ENCODE data around the gene DCLK1. TPM values are rescaled to one million over a fixed set of nuclear protein-coding genes. Genes with fewer than 3 reads are reported as not detected.

Gene DCLK1
- total RNA-seq, 1 experiment from 2014 or later, result not detected

- no peak overlapping the region for H3K4me3 ChIP-seq (ENCODE audit: low read length)
- no peaks in the 10 kb centered on the region for H3K4me1 ChIP-seq (ENCODE audit: low read length)
- no peak overlapping the region for H2AFZ ChIP-seq (ENCODE audit: low read length)
- no peaks in the 10 kb centered on the region for H3K9me2 ChIP-seq (replicated peaks; ENCODE audit: insufficient read depth, low read length)
- no peak overlapping the region for H3K4me2 ChIP-seq (ENCODE audit: low read depth, low read length, poor library complexity, severe bottlenecking)
- no peaks in the 10 kb centered on the region for H3K79me2 ChIP-seq (ENCODE audit: low read length)
- no peaks in the 10 kb centered on the region for H3K36me3 ChIP-seq (ENCODE audit: insufficient read depth, low read length)
- H3K9ac ChIP-seq (ENCODE audit: low read length), result no peak overlapping the region
- no peak for DNase-seq
- no peaks in the 10 kb centered on the region for H3K27me3 ChIP-seq (ENCODE audit: low read length)
- H3K9me3 ChIP-seq (ENCODE audit: low read length), result no peaks in the 10 kb centered on the region
- no peak overlapping the region for H3K27ac ChIP-seq (ENCODE audit: low read length)
- H4K20me1 ChIP-seq (ENCODE audit: insufficient read depth, low read depth, low read length), result no peaks in the 10 kb centered on the region
Measured at GRCh38 chr13:35926859-35927530, 204.2 kb downstream of the DCLK1 start.

- Histone ChIP-seq H3K27me3 (ENCODE audit: low read length) (no peaks in the 10 kb centered on the region), H3K4me3 (ENCODE audit: low read length) (no peak overlapping the region), H3K9ac (ENCODE audit: low read length) (no peak overlapping the region), H3K27ac (ENCODE audit: low read length) (no peak overlapping the region), H2AFZ (ENCODE audit: low read length) (no peak overlapping the region), H3K9me3 (ENCODE audit: low read length) (no peaks in the 10 kb centered on the region), H3K4me2 (ENCODE audit: low read depth, low read length, poor library complexity, severe bottlenecking) (no peak overlapping the region), H3K36me3 (ENCODE audit: insufficient read depth, low read length) (no peaks in the 10 kb centered on the region), H3K9me2 (replicated peaks; ENCODE audit: insufficient read depth, low read length) (no peaks in the 10 kb centered on the region), H3K4me1 (ENCODE audit: low read length) (no peaks in the 10 kb centered on the region), H4K20me1 (ENCODE audit: insufficient read depth, low read depth, low read length) (no peaks in the 10 kb centered on the region), H3K79me2 (ENCODE audit: low read length) (no peaks in the 10 kb centered on the region)
- DNase-seq, result no peak
Measured at GRCh38 chr13:35925669-35926068, 205.5 kb downstream of the DCLK1 start.

DNA sequence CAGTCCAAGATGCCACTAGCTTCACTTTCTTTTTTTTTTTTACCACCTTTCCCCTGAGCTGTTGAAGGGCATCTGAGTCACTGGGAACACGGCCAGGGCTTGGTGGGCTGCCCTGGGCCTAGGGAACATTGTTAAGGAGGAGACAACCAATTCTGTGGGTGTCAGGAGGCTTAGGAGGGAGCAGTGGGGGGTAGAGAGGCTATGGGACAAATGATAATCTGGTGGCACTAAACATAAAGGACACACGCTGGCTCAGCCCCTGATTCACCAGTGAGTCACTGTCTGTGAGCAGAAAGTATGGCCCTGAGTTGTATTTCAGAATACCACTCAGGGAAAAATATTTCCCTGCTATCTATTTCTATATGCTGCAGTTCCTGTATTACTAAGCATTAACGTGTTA lies 207.8 kb downstream of the DCLK1 start:
- H3K9ac ChIP-seq (ENCODE audit: low read length), result no peak overlapping the region
- no peak overlapping the region for H3K4me3 ChIP-seq (ENCODE audit: low read length)
- H2AFZ ChIP-seq (ENCODE audit: low read length), result no peak overlapping the region
- H3K4me1 ChIP-seq (ENCODE audit: low read length), result no peaks in the 10 kb centered on the region
- no peaks in the 10 kb centered on the region for H3K36me3 ChIP-seq (ENCODE audit: insufficient read depth, low read length)
- H3K9me2 ChIP-seq (replicated peaks; ENCODE audit: insufficient read depth, low read length), result no peaks in the 10 kb centered on the region
- H3K79me2 ChIP-seq (ENCODE audit: low read length), result no peaks in the 10 kb centered on the region
- no peak overlapping the region for H3K4me2 ChIP-seq (ENCODE audit: low read depth, low read length, poor library complexity, severe bottlenecking)
- DNase-seq, result no peak
- no peaks in the 10 kb centered on the region for H3K9me3 ChIP-seq (ENCODE audit: low read length)
- H3K27ac ChIP-seq (ENCODE audit: low read length), result no peak overlapping the region
- no peaks in the 10 kb centered on the region for H4K20me1 ChIP-seq (ENCODE audit: insufficient read depth, low read depth, low read length)
- H3K27me3 ChIP-seq (ENCODE audit: low read length), result no peaks in the 10 kb centered on the region

- Histone ChIP-seq H3K4me1 (ENCODE audit: low read length) (no peaks in the 10 kb centered on the region), H3K9me2 (replicated peaks; ENCODE audit: insufficient read depth, low read length) (no peaks in the 10 kb centered on the region), H4K20me1 (ENCODE audit: insufficient read depth, low read depth, low read length) (no peaks in the 10 kb centered on the region), H2AFZ (ENCODE audit: low read length) (no peak overlapping the region), H3K4me3 (ENCODE audit: low read length) (no peak overlapping the region), H3K27me3 (ENCODE audit: low read length) (no peaks in the 10 kb centered on the region), H3K9ac (ENCODE audit: low read length) (no peak overlapping the region), H3K79me2 (ENCODE audit: low read length) (no peaks in the 10 kb centered on the region), H3K4me2 (ENCODE audit: low read depth, low read length, poor library complexity, severe bottlenecking) (no peak overlapping the region), H3K27ac (ENCODE audit: low read length) (no peak overlapping the region), H3K36me3 (ENCODE audit: insufficient read depth, low read length) (no peaks in the 10 kb centered on the region), H3K9me3 (ENCODE audit: low read length) (no peaks in the 10 kb centered on the region)
- no peak for DNase-seq
Measured at GRCh38 chr13:35920816-35921215, 210.4 kb downstream of the DCLK1 start.

DNA sequence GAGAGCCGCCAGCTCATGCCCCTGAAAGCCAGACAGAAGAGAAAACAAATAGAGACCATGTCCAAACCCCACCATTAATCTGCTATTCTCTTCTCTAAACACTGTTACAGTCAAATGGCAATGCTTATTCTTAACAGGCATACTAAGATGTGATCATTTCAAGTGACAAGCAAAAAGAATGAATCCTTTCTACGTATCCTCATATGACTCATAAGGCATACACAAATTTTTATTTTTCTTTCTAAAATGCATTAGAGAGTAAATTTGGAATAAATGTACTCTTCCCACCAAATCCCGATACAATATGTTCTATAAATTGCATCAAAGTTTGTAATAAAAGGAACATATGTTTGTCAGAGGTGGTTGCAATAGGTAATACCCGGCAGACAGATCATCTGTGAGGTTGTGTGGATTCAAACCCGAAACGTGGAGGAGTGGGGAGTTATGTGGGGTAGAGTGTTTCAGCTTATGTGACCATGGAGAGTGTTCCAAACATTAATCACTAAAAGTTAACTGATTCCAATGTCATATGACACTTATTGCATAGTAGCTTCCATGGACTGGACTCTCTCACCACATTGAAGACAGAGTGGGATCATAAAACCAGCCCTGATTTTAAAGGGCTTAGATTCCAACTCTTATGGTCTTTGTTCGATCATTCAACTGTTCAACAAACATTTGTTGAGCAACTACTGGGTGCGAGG lies 213.1 kb downstream of the DCLK1 start:
- no peak overlapping the region for H3K9ac ChIP-seq (ENCODE audit: low read length)
- no peak overlapping the region for H3K4me2 ChIP-seq (ENCODE audit: low read depth, low read length, poor library complexity, severe bottlenecking)
- H4K20me1 ChIP-seq (ENCODE audit: insufficient read depth, low read depth, low read length), result no peaks in the 10 kb centered on the region
- H3K9me2 ChIP-seq (replicated peaks; ENCODE audit: insufficient read depth, low read length), result no peaks in the 10 kb centered on the region
- no peaks in the 10 kb centered on the region for H3K36me3 ChIP-seq (ENCODE audit: insufficient read depth, low read length)
- no peak overlapping the region for H3K4me3 ChIP-seq (ENCODE audit: low read length)
- no peak overlapping the region for H3K27ac ChIP-seq (ENCODE audit: low read length)
- no peaks in the 10 kb centered on the region for H3K79me2 ChIP-seq (ENCODE audit: low read length)
- no peak for DNase-seq
- H3K27me3 ChIP-seq (ENCODE audit: low read length), result no peaks in the 10 kb centered on the region
- H3K9me3 ChIP-seq (ENCODE audit: low read length), result no peaks in the 10 kb centered on the region
- no peak overlapping the region for H2AFZ ChIP-seq (ENCODE audit: low read length)
- no peaks in the 10 kb centered on the region for H3K4me1 ChIP-seq (ENCODE audit: low read length)

DNA sequence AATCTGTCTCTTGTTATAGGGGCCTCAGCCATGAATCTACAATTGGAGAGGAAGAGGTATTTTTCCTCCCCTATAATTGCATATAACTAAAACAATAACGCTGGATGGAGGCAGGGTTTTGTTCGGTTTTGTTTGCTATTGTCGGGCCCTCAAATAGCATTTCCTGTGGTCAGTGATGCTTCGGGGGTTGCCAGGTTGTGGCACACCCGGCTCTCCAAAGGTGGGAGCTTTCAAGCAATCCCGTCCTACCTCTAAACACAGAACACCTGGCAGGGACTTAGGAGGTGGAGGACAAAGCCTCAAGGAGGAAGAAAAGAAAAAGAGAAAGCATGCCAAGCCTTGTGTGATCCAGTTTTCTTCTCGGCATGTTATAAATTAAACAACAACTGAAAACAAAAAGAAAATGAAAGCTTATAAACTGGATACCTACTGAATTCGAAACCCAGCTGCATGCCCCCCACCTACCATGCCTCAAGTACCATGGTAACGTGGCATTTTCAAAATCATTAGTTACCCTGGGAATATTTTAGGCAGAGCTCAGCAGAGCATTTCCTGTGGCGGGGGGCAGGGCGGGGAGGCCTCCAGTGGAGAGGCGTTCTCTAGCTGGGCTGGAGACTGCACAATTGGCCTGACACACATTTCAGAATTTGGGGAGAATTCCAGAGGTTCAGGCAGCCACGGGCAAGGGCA lies 213.8 kb downstream of the DCLK1 start:
- no peak for DNase-seq
- Histone ChIP-seq H3K79me2 (ENCODE audit: low read length) (no peaks in the 10 kb centered on the region), H3K9me2 (replicated peaks; ENCODE audit: insufficient read depth, low read length) (no peaks in the 10 kb centered on the region), H3K9me3 (ENCODE audit: low read length) (no peaks in the 10 kb centered on the region), H3K36me3 (ENCODE audit: insufficient read depth, low read length) (no peaks in the 10 kb centered on the region), H3K4me3 (ENCODE audit: low read length) (no peak overlapping the region), H3K27ac (ENCODE audit: low read length) (no peak overlapping the region), H3K4me2 (ENCODE audit: low read depth, low read length, poor library complexity, severe bottlenecking) (no peak overlapping the region), H3K27me3 (ENCODE audit: low read length) (no peaks in the 10 kb centered on the region), H3K4me1 (ENCODE audit: low read length) (no peaks in the 10 kb centered on the region), H2AFZ (ENCODE audit: low read length) (no peak overlapping the region), H4K20me1 (ENCODE audit: insufficient read depth, low read depth, low read length) (no peaks in the 10 kb centered on the region), H3K9ac (ENCODE audit: low read length) (no peak overlapping the region)

GRCh38 chr13:35916146-35916545 lies 215.0 kb downstream of the DCLK1 start:
- Histone ChIP-seq H3K9ac (ENCODE audit: low read length) (no peak overlapping the region), H2AFZ (ENCODE audit: low read length) (no peak overlapping the region), H3K4me2 (ENCODE audit: low read depth, low read length, poor library complexity, severe bottlenecking) (no peak overlapping the region), H3K9me3 (ENCODE audit: low read length) (no peaks in the 10 kb centered on the region), H3K27me3 (ENCODE audit: low read length) (no peaks in the 10 kb centered on the region), H4K20me1 (ENCODE audit: insufficient read depth, low read depth, low read length) (no peaks in the 10 kb centered on the region), H3K79me2 (ENCODE audit: low read length) (no peaks in the 10 kb centered on the region), H3K36me3 (ENCODE audit: insufficient read depth, low read length) (no peaks in the 10 kb centered on the region), H3K4me3 (ENCODE audit: low read length) (no peak overlapping the region), H3K4me1 (ENCODE audit: low read length) (no peaks in the 10 kb centered on the region), H3K27ac (ENCODE audit: low read length) (no peak overlapping the region), H3K9me2 (replicated peaks; ENCODE audit: insufficient read depth, low read length) (no peaks in the 10 kb centered on the region)
- no peak for DNase-seq

DNA sequence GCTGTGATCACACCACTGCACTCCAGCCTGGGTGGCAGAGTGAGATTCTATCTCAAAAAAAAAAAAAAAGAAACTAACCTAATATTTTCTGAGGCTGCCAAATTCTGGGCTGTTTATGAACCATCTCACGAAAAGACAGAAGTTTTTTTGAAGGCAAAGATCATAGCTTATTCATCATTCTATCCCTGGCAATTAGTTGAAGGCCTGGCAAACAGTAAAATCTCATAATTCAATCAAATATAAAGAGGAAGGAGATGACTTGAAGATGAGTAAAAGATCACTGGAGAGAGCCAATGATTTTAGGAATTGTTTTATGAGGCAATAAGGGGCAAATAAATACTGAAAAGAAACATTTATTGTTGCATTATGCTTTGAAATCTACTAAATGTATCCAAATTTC lies 216.5 kb downstream of the DCLK1 start:
- Histone ChIP-seq H3K4me2 (ENCODE audit: low read depth, low read length, poor library complexity, severe bottlenecking) (no peak overlapping the region), H3K9me3 (ENCODE audit: low read length) (no peaks in the 10 kb centered on the region), H4K20me1 (ENCODE audit: insufficient read depth, low read depth, low read length) (no peaks in the 10 kb centered on the region), H3K9ac (ENCODE audit: low read length) (no peak overlapping the region), H3K27me3 (ENCODE audit: low read length) (no peaks in the 10 kb centered on the region), H3K79me2 (ENCODE audit: low read length) (no peaks in the 10 kb centered on the region), H3K9me2 (replicated peaks; ENCODE audit: insufficient read depth, low read length) (no peaks in the 10 kb centered on the region), H3K4me3 (ENCODE audit: low read length) (no peak overlapping the region), H2AFZ (ENCODE audit: low read length) (no peak overlapping the region), H3K27ac (ENCODE audit: low read length) (no peak overlapping the region), H3K36me3 (ENCODE audit: insufficient read depth, low read length) (no peaks in the 10 kb centered on the region), H3K4me1 (ENCODE audit: low read length) (no peaks in the 10 kb centered on the region)
- no peak for DNase-seq

Measured in Karpas-422 (cell line).